DOHH2 (cell line): ENCODE results near the gene AP1G2.

Source experiments
- CTCF ChIP-seq: fragments of 200-600 bp; sonication (generic); IDR thresholded peaks from one replicate; pipeline ENCODE4 v1.5.1; 2014; ENCODE audit warnings: antibody characterized with exemption, mild to moderate bottlenecking, low read depth, low read length; ENCODE audit not compliant: poor library complexity, severe bottlenecking
- EZH2phosphoT487 ChIP-seq: fragments of 200-600 bp; sonication (generic); IDR thresholded peaks from 2 replicates; pipeline ENCODE4 v1.6.1; 2017; ENCODE audit warnings: borderline replicate concordance, mild to moderate bottlenecking, antibody characterized with exemption, low read length, moderate library complexity, mixed read lengths

- TF ChIP-seq CTCF, result no peak
- no peak for TF ChIP-seq EZH2phosphoT487
Observed at GRCh38 chr14:23544511-23545447, 22.8 kb downstream of the AP1G2 start.
